HG03196 (cell line): Measurements from ENCODE around the gene MTHFR.

Source experiments
- ATAC-seq: cut with Tn5 transposase; IDR thresholded peaks from one replicate; pipeline ENCODE4 v1.9.1; 2021; ENCODE audit not compliant: unreplicated experiment

The MTHFR gene

GRCh38 chr1:11783556-11783955, 22.2 kb downstream of the MTHFR start:
- no peak for ATAC-seq

- no peak for ATAC-seq
These were observed 23.5 kb downstream of the MTHFR start for GRCh38 chr1:11782127-11782708.

GRCh38 chr1:11781297-11781696, 24.5 kb downstream of the MTHFR start:
- no peak for ATAC-seq

- ATAC-seq, result no peak
These were observed 25.2 kb downstream of the MTHFR start for GRCh38 chr1:11780380-11781147.

GRCh38 chr1:11779715-11780379, 25.9 kb downstream of the MTHFR start:
- no peak for ATAC-seq

GRCh38 chr1:11778844-11779623, 26.7 kb downstream of the MTHFR start:
- ATAC-seq, result no peak

- no peak for ATAC-seq
These were observed 27.4 kb downstream of the MTHFR start for GRCh38 chr1:11778336-11778735.

- no peak for ATAC-seq
These were observed 28.0 kb downstream of the MTHFR start for GRCh38 chr1:11777658-11778322.

GRCh38 chr1:11774753-11775152, 31.0 kb downstream of the MTHFR start:
- no peak for ATAC-seq

- no peak for ATAC-seq
These were observed 33.3 kb downstream of the MTHFR start for GRCh38 chr1:11772458-11772857.

- no peak for ATAC-seq
These were observed 34.2 kb downstream of the MTHFR start for GRCh38 chr1:11771481-11772043.

GRCh38 chr1:11770011-11770410, 35.8 kb downstream of the MTHFR start:
- ATAC-seq, result no peak

- ATAC-seq, result no peak
These were observed 36.5 kb downstream of the MTHFR start for GRCh38 chr1:11769274-11769673.

- no peak for ATAC-seq
These were observed 36.9 kb downstream of the MTHFR start for GRCh38 chr1:11768821-11769220.

- no peak for ATAC-seq
These were observed 37.7 kb downstream of the MTHFR start for GRCh38 chr1:11767922-11768704.

GRCh38 chr1:11766429-11766776, 39.4 kb downstream of the MTHFR start:
- no peak for ATAC-seq

GRCh38 chr1:11765661-11766428, 39.9 kb downstream of the MTHFR start:
- ATAC-seq, result no peak

- ATAC-seq, result no peak
These were observed 41.2 kb downstream of the MTHFR start for GRCh38 chr1:11764519-11764918.

GRCh38 chr1:11764115-11764514, 41.6 kb downstream of the MTHFR start:
- no peak for ATAC-seq
